Activated gamma-delta T cell treated with Interleukin-2 at 50 U/mL for 16 hours (primary cell): ENCODE results near the gene OXT.

ENCODE experiments used
- DNase-seq: peaks from one replicate; pipeline ENCODE4 v3.0.0-alpha.2; 2020

OXT gene

DNA sequence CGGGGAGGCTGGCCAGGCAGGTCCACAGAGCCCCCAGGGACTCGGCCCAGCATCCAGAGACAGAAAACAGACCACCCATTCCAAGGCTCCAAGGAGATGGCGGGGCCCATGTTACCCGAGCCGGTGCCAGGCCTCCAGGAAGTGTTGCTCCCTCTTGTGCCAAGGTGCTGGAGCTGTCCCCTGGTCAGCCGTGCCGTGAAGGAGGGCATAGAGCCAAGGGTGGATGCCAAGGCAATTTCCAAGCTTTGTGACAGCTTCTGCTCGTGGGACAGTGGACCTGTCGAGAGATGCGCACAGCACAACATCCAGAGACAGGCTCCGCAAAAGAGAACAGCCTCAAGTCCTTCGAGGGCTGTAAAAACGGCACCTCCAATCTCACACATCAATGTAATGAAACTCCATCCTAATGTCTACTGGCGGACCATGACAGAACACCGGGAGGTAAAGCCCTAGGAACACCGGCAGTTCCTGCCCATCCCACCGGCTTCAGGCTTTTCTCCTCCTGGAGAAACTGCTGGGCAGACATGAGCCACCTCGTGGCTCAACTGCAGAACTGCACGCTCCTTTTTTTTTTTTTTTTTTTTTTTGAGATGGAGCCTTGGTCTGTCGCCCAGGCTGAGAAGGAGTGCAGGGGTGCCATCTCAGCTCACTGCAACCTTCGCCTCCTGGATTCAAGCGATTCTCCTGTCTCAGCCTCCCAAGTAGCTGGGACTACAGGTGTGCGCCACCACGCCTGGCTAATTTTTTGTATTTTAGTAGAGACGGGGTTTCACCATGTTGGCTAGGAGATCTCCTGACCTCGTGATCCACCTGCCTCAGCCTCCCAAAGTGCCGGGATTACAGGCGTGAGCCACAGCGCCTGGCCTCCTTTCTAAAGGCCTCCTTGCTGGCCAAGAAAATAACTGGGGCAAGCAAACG lies 44.0 kb downstream of the OXT start:
- no peak for DNase-seq

DNA sequence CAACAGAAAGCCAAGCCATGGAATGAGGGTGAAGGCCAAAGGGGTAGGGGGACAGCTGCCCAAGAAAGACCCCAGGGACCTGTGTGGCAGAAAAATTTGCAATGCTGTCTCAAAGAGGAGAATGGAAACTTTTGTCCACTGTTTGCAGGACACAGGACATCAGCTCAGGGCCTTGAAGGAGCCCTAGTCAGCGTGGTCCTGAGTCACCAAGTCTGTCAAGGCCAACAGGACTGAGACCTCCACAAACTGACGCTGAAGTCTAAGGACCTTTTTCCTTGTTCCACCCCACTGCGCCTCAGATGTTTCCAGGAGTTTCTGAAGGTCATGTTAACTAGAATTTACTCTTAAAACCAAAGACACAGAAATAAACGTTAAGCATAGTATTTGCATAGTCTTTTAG lies 44.9 kb downstream of the OXT start:
- no peak for DNase-seq

DNA sequence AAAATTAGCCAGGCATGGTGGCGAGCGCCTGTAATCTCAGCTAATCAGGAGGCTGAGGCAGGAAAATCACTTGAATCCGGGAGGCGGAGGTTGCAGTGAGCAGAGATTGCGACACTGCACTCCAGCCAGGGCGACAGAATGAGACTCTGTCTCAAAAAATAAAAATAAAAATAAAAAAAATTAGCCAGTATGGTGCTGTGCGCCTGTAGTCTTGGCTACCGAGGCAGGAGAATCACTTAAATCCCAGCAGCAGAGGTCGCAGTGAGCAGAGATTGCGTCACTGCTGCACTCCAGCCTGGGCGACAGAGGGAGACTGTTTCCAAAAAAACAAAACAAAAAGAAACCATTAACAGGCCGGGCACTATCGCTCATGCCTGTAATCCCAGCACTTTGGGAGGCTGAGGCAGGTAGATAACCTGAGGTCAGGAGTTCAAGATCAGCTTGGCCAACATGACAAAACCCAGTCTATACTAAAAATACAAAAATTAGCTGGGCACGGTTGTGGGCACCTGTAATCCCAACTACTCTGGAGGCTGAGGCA lies 46.5 kb downstream of the OXT start:
- peak; percentile 38 for DNase-seq

DNA sequence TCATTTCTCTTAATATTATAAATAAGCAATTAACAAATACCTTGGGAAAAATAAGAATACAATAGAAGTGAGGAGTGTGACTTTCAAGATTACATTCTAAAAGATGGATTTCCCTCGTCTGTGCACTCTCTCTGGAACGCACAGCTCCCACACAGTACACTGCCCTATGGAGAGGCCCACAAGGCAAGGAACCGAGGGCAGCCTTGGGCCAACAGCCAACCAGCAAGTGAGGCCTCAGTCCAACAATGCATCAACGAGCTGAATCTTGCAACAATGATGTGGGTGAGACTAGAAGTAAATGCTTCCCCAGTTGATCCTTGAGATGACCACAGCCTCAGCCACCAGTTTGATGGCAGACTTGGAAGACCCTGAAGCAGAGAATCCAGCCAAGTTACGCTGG lies 47.6 kb downstream of the OXT start:
- no peak for DNase-seq

DNA sequence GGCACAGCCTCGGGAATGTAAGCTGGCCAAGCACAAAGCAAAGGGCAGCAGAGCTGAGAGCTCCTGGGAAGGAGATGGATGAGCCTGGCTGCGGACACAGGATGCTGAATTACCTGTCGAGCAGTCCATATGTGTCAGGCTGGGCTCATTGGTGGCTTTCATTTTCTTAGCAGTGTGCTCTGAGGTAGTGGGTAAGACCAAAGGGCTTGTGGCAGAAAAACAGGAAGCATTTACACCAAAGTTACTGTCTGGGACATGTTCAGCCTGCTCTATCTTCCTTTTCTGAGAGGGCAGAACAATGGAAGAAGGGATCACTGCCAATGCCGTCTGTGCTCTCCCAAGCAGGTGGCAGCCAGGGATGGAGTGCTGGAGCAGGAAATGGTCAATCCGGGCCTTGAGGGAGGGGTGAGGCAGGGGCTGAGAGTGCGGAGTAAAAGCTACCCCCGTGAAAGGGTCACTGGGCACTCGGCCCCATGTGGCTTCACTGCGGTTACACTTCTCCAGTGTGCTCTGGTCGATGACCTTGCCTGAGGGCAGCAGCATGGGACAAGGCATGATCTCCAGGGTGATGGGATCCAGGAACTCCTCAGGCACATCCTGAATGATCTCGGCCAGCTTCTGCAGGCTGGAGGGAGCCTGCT lies 50.0 kb downstream of the OXT start:
- peak; percentile 14 for DNase-seq
